GM19035 (cell line): ENCODE results near the gene IL13RA1.
A peak's percentile ranks its signal among the peaks of the same experiment; 100 is the strongest.
"Not testable (repeated sequence)": the region's sequence is repeated elsewhere in the genome, so short reads cannot be mapped to it uniquely, and the experiment has no call there.

Experiments
- ATAC-seq: cut with Tn5 transposase; IDR thresholded peaks from one replicate; pipeline ENCODE4 v1.9.1; 2021; ENCODE audit not compliant: unreplicated experiment

The IL13RA1 gene

GRCh38 chrX:118727686-118728339, 407 bp downstream of the IL13RA1 start:
- no peak for ATAC-seq

- no peak for ATAC-seq
Observed at GRCh38 chrX:118729042-118729652, 1.7 kb downstream of the IL13RA1 start.

- no peak for ATAC-seq
Observed at GRCh38 chrX:118730500-118731247, 3.3 kb downstream of the IL13RA1 start.

GRCh38 chrX:118732551-118732950, 5.1 kb downstream of the IL13RA1 start:
- not testable (repeated sequence) for ATAC-seq

GRCh38 chrX:118734909-118735308, 7.5 kb downstream of the IL13RA1 start:
- no peak for ATAC-seq

GRCh38 chrX:118736394-118737010, 9.1 kb downstream of the IL13RA1 start:
- ATAC-seq: peak; percentile 85

- no peak for ATAC-seq
Observed at GRCh38 chrX:118739577-118739976, 12.2 kb downstream of the IL13RA1 start.

- no peak for ATAC-seq
Observed at GRCh38 chrX:118740276-118740889, 13.0 kb downstream of the IL13RA1 start.

- ATAC-seq: no peak
Observed at GRCh38 chrX:118742176-118742575, 14.8 kb downstream of the IL13RA1 start.

- no peak for ATAC-seq
Observed at GRCh38 chrX:118745570-118745969, 18.2 kb downstream of the IL13RA1 start.

GRCh38 chrX:118751950-118752783, 24.8 kb downstream of the IL13RA1 start:
- ATAC-seq: peak; percentile 88

- ATAC-seq: no peak
Observed at GRCh38 chrX:118755633-118756032, 28.2 kb downstream of the IL13RA1 start.

GRCh38 chrX:118756101-118756500, 28.7 kb downstream of the IL13RA1 start:
- no peak for ATAC-seq

GRCh38 chrX:118758511-118758910, 31.1 kb downstream of the IL13RA1 start:
- no peak for ATAC-seq

- no peak for ATAC-seq
Observed at GRCh38 chrX:118760025-118760424, 32.6 kb downstream of the IL13RA1 start.

GRCh38 chrX:118761939-118762707, 34.7 kb downstream of the IL13RA1 start:
- ATAC-seq: no peak

GRCh38 chrX:118763489-118763888, 36.1 kb downstream of the IL13RA1 start:
- no peak for ATAC-seq

- no peak for ATAC-seq
Observed at GRCh38 chrX:118764122-118764521, 36.7 kb downstream of the IL13RA1 start.

GRCh38 chrX:118770133-118770760, 42.8 kb downstream of the IL13RA1 start:
- ATAC-seq: no peak
